HG03097 (cell line): ENCODE results near the gene STYX.
A peak's percentile ranks its signal among the peaks of the same experiment; 100 is the strongest.

Experiments
- ATAC-seq: cut with Tn5 transposase; IDR thresholded peaks from one replicate; pipeline ENCODE4 v1.9.1; 2021; ENCODE audit not compliant: unreplicated experiment, low FRiP score

The STYX gene

GRCh38 chr14:52729925-52730708 is at the start of gene STYX:
Gene STYX (plus strand): TSS chr14:52730166. CDS start chr14:52730475, 309 bp downstream.
- ATAC-seq: peak; percentile 86

- no peak for ATAC-seq
Measured at GRCh38 chr14:52683985-52684520, 45.9 kb upstream of the STYX start.

- ATAC-seq: no peak
Measured at GRCh38 chr14:52686176-52686575, 43.8 kb upstream of the STYX start.

- ATAC-seq: no peak
Measured at GRCh38 chr14:52690983-52691760, 38.8 kb upstream of the STYX start.

- no peak for ATAC-seq
Measured at GRCh38 chr14:52692248-52692962, 37.6 kb upstream of the STYX start.

- ATAC-seq: no peak
Measured at GRCh38 chr14:52693036-52693435, 36.9 kb upstream of the STYX start.

- no peak for ATAC-seq
Measured at GRCh38 chr14:52693532-52693931, 36.4 kb upstream of the STYX start.

- peak; percentile 56 for ATAC-seq
Measured at GRCh38 chr14:52694761-52695480, 35.0 kb upstream of the STYX start.

- peak; percentile 65 for ATAC-seq
Measured at GRCh38 chr14:52695481-52696091, 34.4 kb upstream of the STYX start, which contains the start of gene ERO1A. Gene ERO1A (minus strand): TSS chr14:52695558. CDS start chr14:52695481, 77 bp downstream.

GRCh38 chr14:52700701-52701172 is 29.2 kb upstream of the STYX start:
- no peak for ATAC-seq

GRCh38 chr14:52701223-52701622 is 28.7 kb upstream of the STYX start:
- ATAC-seq: no peak

- no peak for ATAC-seq
Measured at GRCh38 chr14:52703225-52703624, 26.7 kb upstream of the STYX start.

- ATAC-seq: no peak
Measured at GRCh38 chr14:52703664-52704063, 26.3 kb upstream of the STYX start.

- no peak for ATAC-seq
Measured at GRCh38 chr14:52706286-52706685, 23.7 kb upstream of the STYX start.

GRCh38 chr14:52706724-52707706 is 23.0 kb upstream of the STYX start, which contains the start of gene PSMC6:
Gene PSMC6 (plus strand): TSS chr14:52707200. CDS start chr14:52707220, 20 bp downstream.
- peak; percentile 96 for ATAC-seq

- no peak for ATAC-seq
Measured at GRCh38 chr14:52711666-52712065, 18.3 kb upstream of the STYX start.

GRCh38 chr14:52716155-52716554 is 13.8 kb upstream of the STYX start:
- no peak for ATAC-seq
